NK-92 treated with Interleukin-12 subunit alpha and Interleukin-12 subunit beta, amount 100 ng/mL, for 24 hours (cell line): ENCODE measurements around the gene EDIL3.

ENCODE experiments used
- DNase-seq: peaks from one replicate; lab custom pipeline; 2025; lab: John Stamatoyannopoulos, UW

Gene EDIL3

DNA sequence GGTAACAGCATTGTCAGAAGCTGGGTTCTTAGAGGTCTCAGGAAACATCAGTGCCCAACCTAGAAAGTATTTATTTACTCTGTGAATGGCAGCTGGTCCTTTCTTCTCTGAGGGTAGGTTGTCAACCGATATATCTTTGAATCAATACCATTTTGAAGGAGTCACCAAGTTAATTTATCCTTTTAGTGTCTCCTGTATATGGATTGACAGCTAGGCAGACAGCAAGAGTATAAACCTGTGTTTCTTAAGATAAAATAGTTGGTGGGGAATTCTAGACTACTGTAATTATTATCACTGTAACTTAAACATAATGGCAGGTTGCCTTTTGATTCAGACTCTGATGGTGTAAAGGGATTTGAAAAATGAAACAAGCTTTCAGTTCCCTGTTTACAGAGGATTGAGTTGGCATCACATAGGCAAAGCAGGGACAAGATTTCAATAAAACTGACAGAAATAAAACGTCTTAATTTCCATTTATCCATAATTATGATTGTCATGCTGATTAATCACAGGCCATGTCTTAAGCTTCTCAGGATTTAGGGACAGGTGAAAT lies 473.2 kb downstream of the EDIL3 start:
- DNase-seq = no peak

DNA sequence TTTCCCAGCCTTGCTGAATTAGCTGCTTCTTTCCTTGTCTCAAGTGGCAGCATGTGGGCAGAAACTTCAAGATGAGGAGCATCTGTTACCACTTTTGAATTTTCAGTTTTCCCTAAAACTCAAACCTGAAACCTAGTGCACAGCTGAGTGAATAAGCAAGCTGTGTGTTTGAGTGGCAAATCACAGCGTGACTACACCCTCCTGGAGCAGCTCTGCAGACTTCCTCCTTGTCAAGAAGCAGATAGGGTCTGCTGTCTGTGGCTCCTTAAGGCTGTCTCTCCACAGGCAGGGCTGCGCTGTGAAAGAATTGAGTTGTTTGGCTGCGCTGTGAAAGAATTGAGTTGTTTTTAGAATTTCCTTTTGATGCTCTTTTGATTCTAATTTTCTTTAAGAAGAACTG lies 484.4 kb downstream of the EDIL3 start:
- no peak for DNase-seq

DNA sequence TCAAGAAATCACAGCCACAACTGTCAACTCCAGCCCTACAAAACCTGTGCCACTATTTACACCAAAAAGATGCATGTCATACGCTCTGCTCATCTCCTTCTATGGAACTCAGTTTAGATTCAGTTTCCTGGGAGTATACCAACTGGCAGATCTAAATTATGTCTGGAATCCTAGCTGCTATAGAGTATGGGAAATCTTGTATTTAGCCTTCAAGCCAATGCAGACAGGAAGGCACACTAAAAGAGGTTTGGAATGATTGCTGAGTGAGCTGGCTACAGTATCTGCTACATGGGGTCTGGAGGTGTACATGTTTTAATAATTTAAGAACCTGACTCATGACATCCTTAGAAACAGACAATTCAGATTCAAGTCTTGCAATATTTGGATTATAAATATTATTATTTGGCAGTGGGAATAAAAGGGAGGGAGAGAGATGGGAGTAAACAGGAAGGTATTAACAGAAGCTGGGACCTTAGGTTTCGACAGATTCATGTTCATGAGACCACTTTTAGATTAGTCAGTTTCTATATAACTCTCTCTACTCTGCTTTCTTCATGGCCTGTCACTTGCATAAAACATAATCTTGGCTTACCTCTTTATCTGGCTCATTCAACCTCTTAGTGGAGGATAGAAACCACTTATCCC lies 485.2 kb downstream of the EDIL3 start:
- no peak for DNase-seq

DNA sequence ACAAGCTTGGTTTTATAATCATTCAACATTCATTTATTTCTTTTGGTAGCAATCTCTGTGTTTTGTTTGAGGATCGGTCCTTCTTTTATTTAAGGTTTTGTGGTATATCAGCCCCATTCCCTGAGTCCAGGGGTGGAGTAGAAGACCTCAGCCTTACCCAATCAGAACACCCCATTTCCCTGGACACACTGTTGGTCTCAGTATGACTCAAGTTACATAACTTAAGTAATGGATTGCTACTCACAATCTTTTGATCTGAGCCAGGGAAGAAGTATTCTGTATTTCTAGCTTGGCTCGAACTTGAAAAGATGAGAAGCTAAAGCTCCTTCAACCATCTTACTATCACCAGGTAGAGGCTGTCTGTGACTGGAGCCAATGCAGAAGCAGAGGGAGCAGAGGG lies 488.8 kb downstream of the EDIL3 start:
- DNase-seq = no peak

DNA sequence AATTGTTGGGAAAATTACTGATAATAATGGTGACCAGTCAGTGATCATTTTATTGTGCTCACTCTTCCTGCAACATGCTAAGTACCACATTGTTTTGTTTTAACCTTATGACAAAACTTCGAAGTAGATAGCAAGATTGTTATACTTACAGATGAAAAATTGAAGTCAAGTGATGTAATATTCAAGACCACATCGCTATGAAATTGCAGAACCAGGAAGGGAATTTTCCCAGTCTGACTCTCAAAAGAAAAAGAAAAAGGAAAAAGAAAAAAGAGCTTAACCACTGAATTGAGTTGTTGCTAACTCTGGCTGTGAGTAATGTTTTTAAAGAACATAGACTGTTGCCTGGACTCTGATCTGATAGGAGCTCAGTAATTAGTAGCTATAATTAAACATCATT lies 493.4 kb downstream of the EDIL3 start:
- DNase-seq = no peak
